Hepatocyte (in vitro differentiated cells): ENCODE results near the gene CAVIN1. TPM values are rescaled to one million over a fixed set of nuclear protein-coding genes. Genes with fewer than 3 reads are reported as not detected.
A peak's percentile ranks its signal among the peaks of the same experiment; 100 is the strongest.

Experiments used
- DNase-seq: peaks from one replicate; pipeline ENCODE4 v3.0.0-alpha.2; 2016; ENCODE audit warnings: low spot score
- H2AFZ ChIP-seq: fragments of 200-600 bp; sonication (generic); 2 replicates; pipeline ENCODE4 v1.6.0; 2016; ENCODE audit warnings: antibody characterized with exemption, mild to moderate bottlenecking
- H3K27ac ChIP-seq: fragments of 200-600 bp; sonication (generic); 2 replicates; pipeline ENCODE4 v1.5.1; 2016; ENCODE audit warnings: mild to moderate bottlenecking
- H3K27me3 ChIP-seq: fragments of 200-600 bp; sonication (generic); 2 replicates; pipeline ENCODE4 v1.6.1; 2016
- H3K36me3 ChIP-seq: fragments of 200-600 bp; sonication (generic); replicated peaks from 2 replicates; pipeline ENCODE4 v1.5.1; 2016; ENCODE audit warnings: low read depth; ENCODE audit not compliant: insufficient read depth
- H3K4me1 ChIP-seq: fragments of 200-600 bp; sonication (generic); 2 replicates; pipeline ENCODE4 v1.5.1; 2016; ENCODE audit warnings: mild to moderate bottlenecking, moderate library complexity; ENCODE audit not compliant: insufficient read depth
- H3K4me2 ChIP-seq: fragments of 200-600 bp; sonication (generic); 2 replicates; pipeline ENCODE4 v1.6.0; 2016
- H3K4me3 ChIP-seq: fragments of 200-600 bp; sonication (generic); 2 replicates; pipeline ENCODE4 v1.5.1; 2016; ENCODE audit warnings: mild to moderate bottlenecking
- H3K79me2 ChIP-seq: fragments of 200-600 bp; sonication (generic); 2 replicates; pipeline ENCODE4 v1.6.0; 2017; ENCODE audit warnings: mild to moderate bottlenecking
- H3K9me2 ChIP-seq: fragments of 200-600 bp; sonication (generic); replicated peaks from 2 replicates; pipeline ENCODE4 v1.6.0; 2017; ENCODE audit warnings: mild to moderate bottlenecking; ENCODE audit not compliant: insufficient read depth
- H3K9me3 ChIP-seq: fragments of 200-600 bp; sonication (generic); 2 replicates; pipeline ENCODE4 v1.5.1; 2016; ENCODE audit warnings: low read depth, mild to moderate bottlenecking
- H4K20me1 ChIP-seq: fragments of 200-600 bp; sonication (generic); 2 replicates; pipeline ENCODE4 v1.6.0; 2016; ENCODE audit warnings: mild to moderate bottlenecking; ENCODE audit not compliant: insufficient read depth, poor library complexity, severe bottlenecking
- CTCF ChIP-seq: fragments of 200-600 bp; sonication (generic); IDR thresholded peaks from 2 replicates; pipeline ENCODE4 v1.5.1; 2016; ENCODE audit warnings: antibody characterized with exemption, mild to moderate bottlenecking; ENCODE audit not compliant: poor library complexity
- EZH2 ChIP-seq: fragments of 200-600 bp; sonication (generic); IDR thresholded peaks from 2 replicates; pipeline ENCODE4 v1.6.1; 2016; ENCODE audit warnings: antibody characterized with exemption, mild to moderate bottlenecking, borderline replicate concordance
- EZH2phosphoT487 ChIP-seq: fragments of 200-600 bp; sonication (generic); IDR thresholded peaks from one replicate; pipeline ENCODE4 v1.6.1; 2018; ENCODE audit warnings: antibody characterized with exemption, mild to moderate bottlenecking, low read depth, moderate library complexity; ENCODE audit not compliant: unreplicated experiment, severe bottlenecking
- WGBS: methylation state at CpG from one replicate; pipeline ENCODE4 v1.1.6; 2016; ENCODE audit warnings: low lambda C conversion rate; ENCODE audit errors: missing lambda C conversion rate; 5-methylcytosine and 5-hydroxymethylcytosine counted together
- polyA plus RNA-seq: library from polyadenylated mRNA; unstranded; fragments of >200 nt; fragmentation: Nextera tagmentation; extraction: Ambion mirVana; gene quantifications from 2 replicates; pipeline ENCODE4 v1.2.1, GENCODE V29; 2016
- total RNA-seq: library from RNA; depleted of rRNA; stranded (reverse); fragments of >200 nt; gene quantifications from 2 replicates; pipeline ENCODE4 v1.2.3, GENCODE V29; 2014

CAVIN1 gene
- total and polyA plus RNA-seq, 2 experiments from 2014 or later = 85.8 to 111 TPM

- TF ChIP-seq CTCF (no peak), EZH2phosphoT487 (no peak), EZH2 (no peak)
- H3K4me1 ChIP-seq = peaks cover 19% of the 10 kb centered on the region
- H3K4me3 ChIP-seq = no peak overlapping the region
- H3K9me2 ChIP-seq = no peaks in the 10 kb centered on the region
- H3K27ac ChIP-seq = peak overlapping the region; percentile 52
- peak overlapping the region; percentile 1 for H2AFZ ChIP-seq
- no peaks in the 10 kb centered on the region for H3K27me3 ChIP-seq
- no peaks in the 10 kb centered on the region for H3K36me3 ChIP-seq
- H3K9me3 ChIP-seq = no peaks in the 10 kb centered on the region
- H3K79me2 ChIP-seq = no peaks in the 10 kb centered on the region
- 19% methylated on average over 3 of the region's 3 CpGs for WGBS
- no peak for DNase-seq
- no peak overlapping the region for H3K4me2 ChIP-seq
- H4K20me1 ChIP-seq = no peaks in the 10 kb centered on the region
Measured at GRCh38 chr17:42431758-42432161, 8.7 kb upstream of the CAVIN1 start.

- no peaks in the 10 kb centered on the region for H3K27me3 ChIP-seq
- TF ChIP-seq EZH2phosphoT487 = no peak
- TF ChIP-seq CTCF = no peak
- no peak for TF ChIP-seq EZH2
- no peaks in the 10 kb centered on the region for H3K9me3 ChIP-seq
- no peak for DNase-seq
- no peak overlapping the region for H3K4me2 ChIP-seq
- no peaks in the 10 kb centered on the region for H3K79me2 ChIP-seq
- peaks cover 19% of the 10 kb centered on the region for H3K4me1 ChIP-seq
- H3K9me2 ChIP-seq = no peaks in the 10 kb centered on the region
- WGBS = 59% methylated on average over 3 of the region's 3 CpGs
- no peak overlapping the region for H3K27ac ChIP-seq
- no peak overlapping the region for H2AFZ ChIP-seq
- H3K4me3 ChIP-seq = no peak overlapping the region
- no peaks in the 10 kb centered on the region for H3K36me3 ChIP-seq
- no peaks in the 10 kb centered on the region for H4K20me1 ChIP-seq
Measured at GRCh38 chr17:42429726-42430447, 6.8 kb upstream of the CAVIN1 start.

GRCh38 chr17:42428141-42428944 is 5.3 kb upstream of the CAVIN1 start:
- H3K4me3 ChIP-seq = no peak overlapping the region

More at GRCh38 chr17:42428141-42428944, 5.3 kb upstream of the CAVIN1 start:
- H3K9me3 ChIP-seq = no peaks in the 10 kb centered on the region
- H3K9me2 ChIP-seq = no peaks in the 10 kb centered on the region
- no peak overlapping the region for H2AFZ ChIP-seq
- H3K27me3 ChIP-seq = no peaks in the 10 kb centered on the region
- 45% methylated on average over 4 of the region's 4 CpGs for WGBS
- H4K20me1 ChIP-seq = no peaks in the 10 kb centered on the region
- no peaks in the 10 kb centered on the region for H3K79me2 ChIP-seq
- peak overlapping the region; percentile 26 for H3K4me2 ChIP-seq
- H3K27ac ChIP-seq = peak overlapping the region; percentile 68
- no peaks in the 10 kb centered on the region for H3K36me3 ChIP-seq
- TF ChIP-seq EZH2 = no peak
- TF ChIP-seq CTCF = peak; percentile 68
- peaks cover 24% of the 10 kb centered on the region for H3K4me1 ChIP-seq
- peak; percentile 89 for DNase-seq
